Neural cell (in vitro differentiated cells): Measurements from ENCODE around the gene LCP2. TPM values are rescaled to one million over a fixed set of nuclear protein-coding genes. Genes with fewer than 3 reads are reported as not detected.

ENCODE experiments used
- H2AFZ ChIP-seq: fragments of 200-600, 300-800 bp; sonication (generic), shearing (Covaris generic); 2 replicates; pipeline ENCODE4 v1.6.0; 2014; ENCODE audit warnings: low read depth, mild to moderate bottlenecking, antibody characterized with exemption, low read length, moderate library complexity
- H3F3A ChIP-seq: fragments of 200-600 bp; shearing (Covaris generic); 2 replicates; pipeline ENCODE4 v1.6.1; 2016; ENCODE audit warnings: mild to moderate bottlenecking, moderate library complexity, mixed read lengths, antibody characterized with exemption, low read length; ENCODE audit not compliant: insufficient read depth, poor library complexity, severe bottlenecking
- H3K27ac ChIP-seq: fragments of 200-600, 300-800 bp; sonication (generic), shearing (Covaris generic); 2 replicates; pipeline ENCODE4 v1.5.1; 2014; ENCODE audit warnings: mild to moderate bottlenecking, low read length, moderate library complexity
- H3K27me3 ChIP-seq: fragments of 300-800, 200-600 bp; sonication (generic), shearing (Covaris generic); 2 replicates; pipeline ENCODE4 v1.6.0; 2014; ENCODE audit warnings: mild to moderate bottlenecking, low read depth, low read length, moderate library complexity; ENCODE audit not compliant: insufficient read depth
- H3K36me3 ChIP-seq: fragments of 300-800, 200-600 bp; sonication (generic), shearing (Covaris generic); 2 replicates; pipeline ENCODE4 v1.5.1; 2014; ENCODE audit warnings: mild to moderate bottlenecking, antibody characterized with exemption, low read length, moderate library complexity; ENCODE audit not compliant: insufficient read depth
- H3K4me2 ChIP-seq: fragments of 300-800, 200-600 bp; sonication (generic), shearing (Covaris generic); 2 replicates; pipeline ENCODE4 v1.6.0; 2014; ENCODE audit warnings: mild to moderate bottlenecking, low read length
- H3K4me3 ChIP-seq: fragments of 300-800, 200-600 bp; sonication (generic), shearing (Covaris generic); 2 replicates; pipeline ENCODE4 v1.5.1; 2014; ENCODE audit warnings: mild to moderate bottlenecking, low read length, moderate library complexity
- H3K79me2 ChIP-seq: fragments of 200-600 bp; shearing (Covaris generic); replicated peaks from 2 replicates; pipeline ENCODE4 v1.6.0; 2014; ENCODE audit warnings: mild to moderate bottlenecking, low read length, moderate library complexity; ENCODE audit not compliant: insufficient read depth
- H3K9ac ChIP-seq: fragments of 300-800, 200-600 bp; sonication (generic), shearing (Covaris generic); 2 replicates; pipeline ENCODE4 v1.6.1; 2016; ENCODE audit warnings: mild to moderate bottlenecking, low read length, mixed read lengths
- H3K9me2 ChIP-seq: fragments of 200-600 bp; shearing (Covaris generic); 2 replicates; pipeline ENCODE4 v1.6.1; 2016; ENCODE audit warnings: mild to moderate bottlenecking, low read length, mixed read lengths; ENCODE audit not compliant: insufficient read depth
- H3K9me3 ChIP-seq: fragments of 200-600, 300-800 bp; sonication (generic), shearing (Covaris generic); 2 replicates; pipeline ENCODE4 v1.6.1; 2016; ENCODE audit warnings: mild to moderate bottlenecking, mixed run types, low read length, moderate library complexity, mixed read lengths
- H4K20me1 ChIP-seq: fragments of 200-600 bp; shearing (Covaris generic); 2 replicates; pipeline ENCODE4 v1.6.1; 2016; ENCODE audit warnings: mild to moderate bottlenecking, mixed run types; ENCODE audit not compliant: insufficient read depth
- EP300 ChIP-seq: fragments of 450-650 bp; conservative IDR thresholded peaks from 2 replicates; pipeline ENCODE4 v1.6.1; 2014; ENCODE audit warnings: antibody characterized with exemption, mild to moderate bottlenecking, moderate library complexity; ENCODE audit not compliant: poor library complexity, severe bottlenecking
- EZH2 ChIP-seq: fragments of 200-600, 300-800 bp; shearing (Covaris generic), sonication (generic); IDR thresholded peaks from 2 replicates; pipeline ENCODE4 v1.6.1; 2014; ENCODE audit warnings: antibody characterized with exemption, low read length, borderline replicate concordance, mild to moderate bottlenecking; ENCODE audit not compliant: insufficient read depth, poor library complexity, severe bottlenecking
- MXI1 ChIP-seq: fragments of 450-650 bp; conservative IDR thresholded peaks from 2 replicates; pipeline ENCODE4 v1.6.1; 2014; ENCODE audit warnings: antibody characterized with exemption, mild to moderate bottlenecking; ENCODE audit not compliant: poor library complexity, severe bottlenecking
- POLR2AphosphoS5 ChIP-seq: IDR thresholded peaks from 2 replicates; pipeline ENCODE4 v1.6.1; 2012
- RAD21 ChIP-seq: fragments of 450-650 bp; conservative IDR thresholded peaks from 2 replicates; pipeline ENCODE4 v1.6.1; 2014; ENCODE audit warnings: antibody characterized with exemption, mild to moderate bottlenecking, moderate library complexity
- SMC3 ChIP-seq: fragments of 450-650 bp; conservative IDR thresholded peaks from 2 replicates; pipeline ENCODE4 v1.6.1; 2014; ENCODE audit warnings: antibody characterized with exemption, mild to moderate bottlenecking, moderate library complexity; ENCODE audit not compliant: poor library complexity
- TAF1 ChIP-seq: IDR thresholded peaks from 2 replicates; pipeline ENCODE4 v1.6.1; 2012; ENCODE audit warnings: low read depth
- polyA plus RNA-seq: library from polyadenylated mRNA; depleted of rRNA; stranded (reverse); fragments of >200 nt; gene quantifications from 2 replicates; pipeline ENCODE4 v1.2.3, GENCODE V29; 2014
- TF ChIP-seq, protein P1 (sequence below): fragments of 450-650 bp; IDR thresholded peaks from 2 replicates; pipeline ENCODE4 v1.5.1; 2014; ENCODE audit warnings: antibody characterized with exemption, mild to moderate bottlenecking, moderate library complexity; ENCODE audit not compliant: poor library complexity, severe bottlenecking
- TF ChIP-seq, protein P2 (sequence below): IDR thresholded peaks from 2 replicates; pipeline ENCODE4 v1.6.1; 2012; ENCODE audit warnings: borderline replicate concordance

The LCP2 gene
- polyA plus RNA-seq, 1 donor from 2014 or later = not detected

DNA sequence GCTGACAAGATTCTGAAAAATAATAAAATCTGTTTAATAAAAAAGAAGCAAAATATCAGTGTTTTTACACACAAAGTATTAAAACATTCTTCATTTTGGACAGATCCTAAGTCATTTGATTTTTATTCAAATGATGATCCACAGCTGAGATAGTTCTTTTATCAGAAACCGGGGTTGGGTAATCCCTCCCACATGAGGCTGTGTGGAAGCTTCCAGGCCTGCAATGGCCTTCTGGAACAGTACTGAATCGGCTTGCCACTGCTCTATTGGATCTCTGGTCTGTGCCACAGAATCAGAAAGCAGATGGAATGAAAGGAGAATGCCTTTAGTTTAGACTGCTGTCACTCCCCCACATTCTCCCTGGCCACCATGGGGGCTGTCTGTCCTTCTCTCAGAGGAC is 70.9 kb downstream of the LCP2 start:
- Histone ChIP-seq H3K9me2 (no peaks in the 10 kb centered on the region), H3K9me3 (no peaks in the 10 kb centered on the region), H3K27me3 (peaks cover 4% of the 10 kb centered on the region), H3K4me2 (no peak overlapping the region), H3K27ac (no peak overlapping the region), H3K36me3 (no peaks in the 10 kb centered on the region), H3K4me3 (no peak overlapping the region), H2AFZ (no peak overlapping the region), H3K9ac (no peak overlapping the region), H3K79me2 (no peaks in the 10 kb centered on the region), H3F3A (no peaks in the 10 kb centered on the region), H4K20me1 (no peaks in the 10 kb centered on the region)
- TF ChIP-seq, protein P1, sequence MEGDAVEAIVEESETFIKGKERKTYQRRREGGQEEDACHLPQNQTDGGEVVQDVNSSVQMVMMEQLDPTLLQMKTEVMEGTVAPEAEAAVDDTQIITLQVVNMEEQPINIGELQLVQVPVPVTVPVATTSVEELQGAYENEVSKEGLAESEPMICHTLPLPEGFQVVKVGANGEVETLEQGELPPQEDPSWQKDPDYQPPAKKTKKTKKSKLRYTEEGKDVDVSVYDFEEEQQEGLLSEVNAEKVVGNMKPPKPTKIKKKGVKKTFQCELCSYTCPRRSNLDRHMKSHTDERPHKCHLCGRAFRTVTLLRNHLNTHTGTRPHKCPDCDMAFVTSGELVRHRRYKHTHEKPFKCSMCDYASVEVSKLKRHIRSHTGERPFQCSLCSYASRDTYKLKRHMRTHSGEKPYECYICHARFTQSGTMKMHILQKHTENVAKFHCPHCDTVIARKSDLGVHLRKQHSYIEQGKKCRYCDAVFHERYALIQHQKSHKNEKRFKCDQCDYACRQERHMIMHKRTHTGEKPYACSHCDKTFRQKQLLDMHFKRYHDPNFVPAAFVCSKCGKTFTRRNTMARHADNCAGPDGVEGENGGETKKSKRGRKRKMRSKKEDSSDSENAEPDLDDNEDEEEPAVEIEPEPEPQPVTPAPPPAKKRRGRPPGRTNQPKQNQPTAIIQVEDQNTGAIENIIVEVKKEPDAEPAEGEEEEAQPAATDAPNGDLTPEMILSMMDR = no peak
- TF ChIP-seq RAD21 = no peak
- TF ChIP-seq SMC3 = no peak
- TF ChIP-seq EP300 = no peak
- TF ChIP-seq MXI1 = no peak
- TF ChIP-seq, protein P2, sequence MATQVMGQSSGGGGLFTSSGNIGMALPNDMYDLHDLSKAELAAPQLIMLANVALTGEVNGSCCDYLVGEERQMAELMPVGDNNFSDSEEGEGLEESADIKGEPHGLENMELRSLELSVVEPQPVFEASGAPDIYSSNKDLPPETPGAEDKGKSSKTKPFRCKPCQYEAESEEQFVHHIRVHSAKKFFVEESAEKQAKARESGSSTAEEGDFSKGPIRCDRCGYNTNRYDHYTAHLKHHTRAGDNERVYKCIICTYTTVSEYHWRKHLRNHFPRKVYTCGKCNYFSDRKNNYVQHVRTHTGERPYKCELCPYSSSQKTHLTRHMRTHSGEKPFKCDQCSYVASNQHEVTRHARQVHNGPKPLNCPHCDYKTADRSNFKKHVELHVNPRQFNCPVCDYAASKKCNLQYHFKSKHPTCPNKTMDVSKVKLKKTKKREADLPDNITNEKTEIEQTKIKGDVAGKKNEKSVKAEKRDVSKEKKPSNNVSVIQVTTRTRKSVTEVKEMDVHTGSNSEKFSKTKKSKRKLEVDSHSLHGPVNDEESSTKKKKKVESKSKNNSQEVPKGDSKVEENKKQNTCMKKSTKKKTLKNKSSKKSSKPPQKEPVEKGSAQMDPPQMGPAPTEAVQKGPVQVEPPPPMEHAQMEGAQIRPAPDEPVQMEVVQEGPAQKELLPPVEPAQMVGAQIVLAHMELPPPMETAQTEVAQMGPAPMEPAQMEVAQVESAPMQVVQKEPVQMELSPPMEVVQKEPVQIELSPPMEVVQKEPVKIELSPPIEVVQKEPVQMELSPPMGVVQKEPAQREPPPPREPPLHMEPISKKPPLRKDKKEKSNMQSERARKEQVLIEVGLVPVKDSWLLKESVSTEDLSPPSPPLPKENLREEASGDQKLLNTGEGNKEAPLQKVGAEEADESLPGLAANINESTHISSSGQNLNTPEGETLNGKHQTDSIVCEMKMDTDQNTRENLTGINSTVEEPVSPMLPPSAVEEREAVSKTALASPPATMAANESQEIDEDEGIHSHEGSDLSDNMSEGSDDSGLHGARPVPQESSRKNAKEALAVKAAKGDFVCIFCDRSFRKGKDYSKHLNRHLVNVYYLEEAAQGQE = no peak
- no peak for TF ChIP-seq EZH2
- no peak for TF ChIP-seq TAF1
- TF ChIP-seq POLR2AphosphoS5 = no peak

DNA sequence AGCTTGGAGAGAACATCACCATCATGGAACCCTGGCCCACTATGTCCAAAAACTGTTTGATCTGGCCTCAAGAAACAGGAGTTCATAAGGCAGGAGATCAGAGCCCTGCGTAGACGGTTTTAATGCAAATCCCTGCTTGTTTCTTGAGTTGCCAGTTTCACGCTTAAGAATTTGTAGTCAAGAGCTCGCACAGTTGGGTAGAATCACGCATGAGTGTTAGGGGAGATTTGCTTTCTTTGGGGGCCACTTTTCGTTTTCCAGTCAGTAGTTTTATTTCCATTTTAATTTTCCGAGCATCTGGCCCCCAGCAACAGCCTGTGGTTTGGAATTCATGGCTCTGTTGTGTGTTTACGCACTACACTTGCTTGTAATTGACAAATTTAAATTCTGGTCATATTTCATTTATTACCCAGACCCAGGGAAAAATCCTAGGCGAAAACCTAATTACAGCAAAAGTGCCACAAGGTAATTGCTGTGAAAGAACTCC is 71.4 kb downstream of the LCP2 start:
- H3K79me2 ChIP-seq = no peaks in the 10 kb centered on the region
- no peak overlapping the region for H3K4me2 ChIP-seq
- H3F3A ChIP-seq = no peaks in the 10 kb centered on the region
- no peak overlapping the region for H3K4me3 ChIP-seq
- H3K9me3 ChIP-seq = no peaks in the 10 kb centered on the region
- no peak overlapping the region for H3K27ac ChIP-seq
- H4K20me1 ChIP-seq = no peaks in the 10 kb centered on the region
- H3K27me3 ChIP-seq = peaks cover 4% of the 10 kb centered on the region
- no peak overlapping the region for H2AFZ ChIP-seq
- no peaks in the 10 kb centered on the region for H3K36me3 ChIP-seq
- H3K9ac ChIP-seq = no peak overlapping the region
- H3K9me2 ChIP-seq = no peaks in the 10 kb centered on the region
- no peak for TF ChIP-seq TAF1
- TF ChIP-seq, protein P1 = peak; percentile 52
- peak; percentile 2 for TF ChIP-seq SMC3
